D721Med (cell line): ENCODE data around the gene ANKDD1B.

Experiments
- DNase-seq: peaks from one replicate; pipeline ENCODE4 v3.0.0; 2011; ENCODE audit warnings: low spot score; ENCODE audit not compliant: insufficient read length
- FAIRE-seq: peaks from 2 replicates; lab custom pipeline; 2011; peaks lifted over from hg19 to GRCh38; lab: Jason Lieb, UNC
- CTCF ChIP-seq: IDR thresholded peaks from 2 replicates; pipeline ENCODE4 v1.5.1; 2012; ENCODE audit warnings: mild to moderate bottlenecking, control low read depth; ENCODE audit not compliant: insufficient read depth; ENCODE audit errors: missing control alignments

Gene ANKDD1B

GRCh38 chr5:75627801-75628200, 16.5 kb downstream of the ANKDD1B start:
- DNase-seq (no peak), FAIRE-seq (no peak)
- no peak for TF ChIP-seq CTCF

DNA sequence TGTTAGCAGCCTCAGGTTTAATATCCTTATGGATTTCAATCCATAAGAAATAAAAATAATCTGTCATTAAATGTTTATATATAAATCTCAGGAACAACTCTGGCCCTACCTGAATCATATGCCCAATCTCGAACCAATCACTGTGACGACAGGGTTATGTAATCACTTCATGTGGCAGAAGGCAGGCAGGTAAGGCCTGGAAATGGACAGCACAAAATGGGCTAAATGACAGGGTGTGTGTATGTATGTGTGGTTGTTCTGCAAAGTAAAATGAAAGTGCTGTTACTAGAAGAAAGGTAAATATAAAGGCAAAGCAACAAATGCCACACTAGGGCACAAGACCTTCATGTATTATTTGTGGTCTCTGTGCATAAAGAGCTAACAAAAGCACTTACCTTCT, 19.6 kb downstream of the ANKDD1B start:
- FAIRE-seq, result no peak
- no peak for TF ChIP-seq CTCF
- DNase-seq, result no peak

- TF ChIP-seq CTCF, result no peak
- FAIRE-seq (no peak), DNase-seq (no peak)
Observed at GRCh38 chr5:75632321-75632720, 21.1 kb downstream of the ANKDD1B start.

- FAIRE-seq, result no peak
- no peak for TF ChIP-seq CTCF
Observed at GRCh38 chr5:75637949-75638348, 26.7 kb downstream of the ANKDD1B start.

GRCh38 chr5:75639535-75640311, 28.5 kb downstream of the ANKDD1B start:
- no peak for FAIRE-seq
- no peak for DNase-seq
- TF ChIP-seq CTCF, result no peak

More at GRCh38 chr5:75637949-75638348, 26.7 kb downstream of the ANKDD1B start:
- no peak for DNase-seq

DNA sequence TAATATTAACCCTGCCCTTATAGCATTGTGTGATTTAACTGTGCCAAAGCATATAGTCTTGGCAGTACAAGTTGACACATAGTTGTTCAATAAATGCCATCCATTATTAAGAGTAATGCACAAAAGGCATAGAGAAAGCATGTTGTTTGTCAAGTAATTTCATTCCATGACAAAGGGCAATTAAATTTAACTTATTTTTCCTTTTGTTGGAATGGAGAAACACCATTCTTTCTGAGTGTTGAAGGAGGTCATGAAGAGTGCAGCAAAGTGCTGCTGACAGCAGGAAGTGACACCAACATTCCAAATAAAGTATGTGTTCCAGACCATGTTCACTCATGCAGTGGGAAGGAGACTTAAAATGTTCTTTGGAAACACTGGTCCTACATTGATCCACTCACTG, 29.1 kb downstream of the ANKDD1B start:
- FAIRE-seq (no peak), DNase-seq (no peak)
- TF ChIP-seq CTCF, result no peak

DNA sequence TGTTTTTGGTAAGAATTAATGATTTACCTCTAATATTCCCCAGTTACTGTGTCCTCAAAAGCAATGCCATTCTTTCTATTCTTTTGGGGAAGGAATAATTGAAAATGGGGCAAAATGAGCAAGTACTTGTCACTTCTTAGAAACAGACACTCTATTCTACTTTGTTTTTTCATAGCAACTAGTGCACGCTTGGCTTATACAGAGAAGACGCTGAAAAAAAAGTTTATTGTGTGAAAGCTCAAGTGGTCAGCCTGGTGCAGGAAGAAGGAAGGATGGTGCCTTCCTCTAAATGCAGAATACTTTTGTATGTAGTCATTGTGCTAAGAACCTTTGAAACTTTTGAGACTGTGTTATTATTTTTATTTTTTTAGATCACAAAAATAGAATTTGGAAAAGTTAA, 29.6 kb downstream of the ANKDD1B start:
- FAIRE-seq (no peak), DNase-seq (no peak)
- TF ChIP-seq CTCF, result no peak
